HL-60 (cell line): ENCODE measurements around the gene MYO1E.

Experiments
- CTCF ChIP-seq: IDR thresholded peaks from one replicate; pipeline ENCODE4 v1.5.1; 2011; ENCODE audit warnings: low read length, control low read depth, inconsistent platforms; ENCODE audit not compliant: insufficient read depth
- POLR2AphosphoS5 ChIP-seq: IDR thresholded peaks from 2 replicates; pipeline ENCODE4 v1.6.1; 2012; ENCODE audit warnings: low read depth

- TF ChIP-seq CTCF (no peak), POLR2AphosphoS5 (no peak)
Measured at GRCh38 chr15:59298225-59298853, 74.3 kb downstream of the MYO1E start.
